Embryonic facial prominence (tissue), 1 donor: ENCODE data around the gene MEX3A.
"Not testable (repeated sequence)": the region's sequence is repeated elsewhere in the genome, so short reads cannot be mapped to it uniquely, and the experiment has no call there.

Experiments used
- DNase-seq: peaks from one replicate; pipeline ENCODE4 v3.0.0-alpha.2; 2016; ENCODE audit errors: extremely low spot score

Gene MEX3A

DNA sequence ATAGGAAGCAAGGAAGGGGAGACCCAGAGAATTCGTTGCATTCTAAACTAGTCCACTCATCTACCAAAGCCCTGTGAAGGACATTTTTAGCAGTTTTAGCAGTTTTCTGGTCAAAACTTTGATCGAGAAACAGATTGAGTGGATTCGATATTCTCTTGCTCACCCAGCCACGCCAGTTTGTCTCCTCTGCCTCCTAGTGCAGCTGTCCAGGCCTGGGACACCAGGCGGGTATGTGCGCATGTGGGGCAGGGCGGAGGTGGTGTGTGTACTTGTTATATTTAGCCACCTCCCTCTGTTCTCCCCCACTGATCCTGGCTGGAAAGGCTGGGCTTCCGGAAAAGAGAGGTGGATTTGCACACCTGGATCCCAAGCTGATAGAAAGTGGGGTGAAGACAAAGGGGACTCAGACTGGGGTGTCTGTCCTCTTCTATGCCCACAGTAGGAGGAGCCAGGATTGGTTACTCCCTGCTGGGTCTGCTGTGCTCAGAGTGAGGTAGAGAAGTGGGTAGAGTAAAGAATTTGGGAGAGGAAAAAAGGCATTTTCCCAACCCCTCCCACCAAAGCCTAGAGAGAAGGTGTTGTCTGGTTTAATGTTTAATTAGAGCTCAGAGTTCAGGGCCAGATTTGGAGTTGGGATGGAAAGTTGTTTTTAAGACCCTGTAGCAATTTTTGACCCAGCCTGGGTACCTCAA is 36.1 kb upstream of the MEX3A start:
- DNase-seq: no peak

DNA sequence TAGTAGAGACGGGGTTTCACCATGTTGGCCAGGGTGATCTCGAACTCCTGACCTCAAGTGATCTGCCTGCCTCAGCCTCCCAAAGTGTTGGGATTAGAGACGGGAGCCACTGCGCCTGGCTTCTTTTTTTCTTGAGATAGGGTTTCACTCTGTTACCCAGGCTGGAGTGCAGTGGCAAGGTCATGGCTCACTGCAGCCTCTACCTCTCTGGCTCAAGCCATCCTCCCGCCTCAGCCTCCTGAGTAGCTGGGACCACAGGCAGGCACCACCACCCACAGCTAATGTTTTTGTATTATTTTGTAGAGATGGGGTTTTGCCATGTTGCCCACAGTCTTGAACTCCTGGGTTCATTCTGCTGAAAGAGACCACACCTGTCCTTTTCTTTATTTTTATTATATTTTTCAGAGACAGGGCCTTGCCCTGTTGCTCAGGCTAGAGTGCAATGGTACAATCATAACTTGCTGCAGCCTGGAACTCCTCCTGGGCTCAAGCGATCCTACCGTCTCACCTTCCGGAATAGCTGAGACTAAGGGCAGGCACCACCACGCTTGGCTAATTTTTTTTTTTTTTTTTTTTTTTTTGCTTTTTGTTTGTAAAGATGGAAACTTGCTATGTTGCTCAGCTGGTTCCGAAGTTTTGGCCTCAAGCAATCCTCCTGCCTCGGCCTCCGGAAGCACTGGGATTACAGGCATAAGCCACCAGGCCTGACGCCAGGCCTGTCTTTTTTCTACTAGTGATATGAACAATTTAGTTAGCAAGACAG is 35.3 kb upstream of the MEX3A start:
- DNase-seq: no peak

DNA sequence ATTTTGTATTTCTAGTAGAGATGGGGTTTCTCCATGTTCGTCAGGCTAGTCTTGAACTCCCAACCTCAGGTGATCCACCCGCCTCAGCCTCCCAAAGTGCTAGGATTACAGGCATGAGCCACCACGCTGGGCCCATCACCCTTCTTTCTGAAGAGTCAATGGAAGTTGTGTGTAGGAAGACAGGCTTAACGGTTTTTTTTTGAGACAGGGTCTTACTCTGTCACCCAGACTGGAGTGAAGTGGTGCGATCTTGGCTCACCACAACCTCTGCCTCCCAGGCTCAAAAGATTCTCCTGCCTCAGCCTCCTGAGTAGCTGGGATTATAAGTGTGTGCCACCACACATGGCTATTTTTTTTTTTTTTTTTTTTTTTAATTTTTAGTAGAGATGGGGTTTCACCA is 34.5 kb upstream of the MEX3A start:
- DNase-seq: not testable (repeated sequence)

DNA sequence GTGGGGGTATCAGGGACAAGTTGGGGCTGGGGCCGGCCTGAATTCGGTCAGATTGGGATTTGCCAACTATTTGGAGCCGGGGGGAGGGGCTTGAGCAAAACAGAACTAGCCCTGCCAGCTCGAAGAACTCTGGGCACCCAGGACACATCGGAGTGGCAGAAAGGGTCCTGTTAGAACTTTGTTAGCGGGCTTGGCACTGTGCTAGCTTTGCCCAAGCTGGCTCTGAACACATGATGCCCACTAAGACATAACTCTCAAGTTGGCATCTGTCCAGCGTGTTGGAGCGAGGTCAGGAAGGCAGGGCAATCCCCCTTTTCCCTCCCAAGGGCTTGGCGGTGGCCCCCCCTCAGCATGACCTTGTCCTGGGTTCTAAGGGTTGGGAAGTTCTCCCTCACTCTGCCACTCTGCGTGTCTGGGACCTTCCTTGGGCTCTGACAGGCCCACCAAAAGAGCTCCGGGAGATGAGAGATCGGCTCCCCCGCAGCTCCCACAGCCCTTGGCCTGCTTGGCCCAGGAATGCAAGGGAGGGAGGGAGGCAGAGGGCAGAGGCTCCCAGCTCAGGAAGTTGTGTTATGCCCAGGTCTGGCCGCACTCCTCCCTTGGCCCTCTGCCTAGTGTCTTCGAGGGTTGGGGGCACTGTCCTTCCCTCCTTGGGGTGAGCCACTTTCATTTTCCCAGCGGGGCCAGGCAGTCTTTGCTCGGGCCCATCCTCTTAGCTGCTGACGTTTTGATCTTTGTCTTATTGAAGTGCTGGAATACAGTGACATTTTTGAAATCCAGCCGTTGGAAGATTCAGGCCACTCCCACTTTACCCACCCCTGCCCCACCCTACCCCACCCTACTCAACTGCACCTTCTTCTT is 33.5 kb upstream of the MEX3A start:
- DNase-seq: no peak

DNA sequence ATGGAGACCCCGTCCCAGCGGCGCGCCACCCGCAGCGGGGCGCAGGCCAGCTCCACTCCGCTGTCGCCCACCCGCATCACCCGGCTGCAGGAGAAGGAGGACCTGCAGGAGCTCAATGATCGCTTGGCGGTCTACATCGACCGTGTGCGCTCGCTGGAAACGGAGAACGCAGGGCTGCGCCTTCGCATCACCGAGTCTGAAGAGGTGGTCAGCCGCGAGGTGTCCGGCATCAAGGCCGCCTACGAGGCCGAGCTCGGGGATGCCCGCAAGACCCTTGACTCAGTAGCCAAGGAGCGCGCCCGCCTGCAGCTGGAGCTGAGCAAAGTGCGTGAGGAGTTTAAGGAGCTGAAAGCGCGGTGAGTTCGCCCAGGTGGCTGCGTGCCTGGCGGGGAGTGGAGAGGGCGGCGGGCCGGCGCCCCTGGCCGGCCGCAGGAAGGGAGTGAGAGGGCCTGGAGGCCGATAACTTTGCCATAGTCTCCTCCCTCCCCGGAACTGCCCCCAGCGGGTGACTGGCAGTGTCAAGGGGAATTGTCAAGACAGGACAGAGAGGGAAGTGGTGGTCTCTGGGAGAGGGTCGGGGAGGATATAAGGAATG is 32.8 kb upstream of the MEX3A start:
- DNase-seq: no peak

DNA sequence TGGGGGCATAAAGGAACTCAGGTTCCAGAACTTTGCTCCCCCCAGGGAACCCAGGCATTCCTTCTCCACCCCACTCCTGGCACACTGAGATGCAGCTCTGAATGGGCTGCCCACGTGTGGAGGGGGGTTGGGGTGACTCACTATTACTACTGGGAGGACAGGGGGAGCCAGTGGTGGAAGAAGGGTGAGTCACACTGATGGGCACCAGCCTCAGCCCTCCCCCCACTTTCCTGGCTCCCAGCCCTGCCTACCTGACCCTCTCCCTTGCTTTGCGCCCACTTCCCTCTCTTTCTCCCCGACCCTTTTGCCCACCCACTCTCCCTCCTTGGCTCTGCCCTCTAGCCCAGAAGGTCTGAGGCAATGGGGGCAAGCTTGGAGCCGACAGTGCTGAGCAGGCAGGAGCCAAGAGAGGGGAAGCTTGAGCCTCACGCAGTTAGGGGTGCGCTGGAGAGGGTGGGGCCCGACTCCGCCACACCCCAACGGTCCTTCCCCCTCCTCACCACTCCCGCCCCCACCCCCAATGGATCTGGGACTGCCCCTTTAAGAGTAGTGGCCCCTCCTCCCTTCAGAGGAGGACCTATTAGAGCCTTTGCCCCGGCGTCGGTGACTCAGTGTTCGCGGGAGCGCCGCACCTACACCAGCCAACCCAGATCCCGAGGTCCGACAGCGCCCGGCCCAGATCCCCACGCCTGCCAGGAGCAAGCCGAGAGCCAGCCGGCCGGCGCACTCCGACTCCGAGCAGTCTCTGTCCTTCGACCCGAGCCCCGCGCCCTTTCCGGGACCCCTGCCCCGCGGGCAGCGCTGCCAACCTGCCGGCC is 32.0 kb upstream of the MEX3A start, which contains the start of gene LMNA:
Gene LMNA, plus strand, starts transcription at position 611 of the 818 bp plus-strand sequence. CDS start 208 bp downstream, outside the sequence.
- peak; percentile 89 for DNase-seq

DNA sequence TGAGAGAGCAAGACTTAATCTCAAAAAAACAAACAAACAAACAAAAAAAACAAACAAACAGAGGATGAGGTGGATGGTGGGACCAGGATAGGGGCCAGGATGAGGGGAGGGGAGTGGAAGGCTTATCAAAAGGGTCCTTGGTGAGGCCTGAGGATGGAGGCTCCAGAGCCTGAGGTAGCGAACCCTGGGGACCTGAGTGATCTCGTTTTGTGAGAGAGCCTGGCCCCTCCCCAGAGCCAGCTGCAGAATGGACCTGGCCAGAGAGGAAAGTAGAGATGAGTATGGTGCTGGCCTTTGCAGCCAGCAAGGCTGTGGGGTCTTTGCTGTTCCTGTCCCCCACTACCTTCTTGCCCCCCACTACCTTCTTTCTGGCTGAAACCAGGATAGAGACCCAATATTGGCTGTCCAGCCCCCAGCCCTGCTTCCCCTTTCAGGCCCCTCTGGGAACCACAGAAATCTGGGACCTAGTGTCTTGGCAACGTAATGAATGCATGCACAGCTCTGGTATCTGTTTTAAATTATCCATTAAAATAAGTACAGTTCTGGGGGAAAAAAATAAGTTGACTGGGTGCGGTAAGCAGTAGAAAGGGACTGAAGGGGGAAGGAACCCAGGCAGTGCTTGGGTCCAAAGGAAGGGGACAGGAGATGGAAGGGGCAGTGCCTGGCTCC is 31.2 kb upstream of the MEX3A start:
- DNase-seq: peak; percentile 88

DNA sequence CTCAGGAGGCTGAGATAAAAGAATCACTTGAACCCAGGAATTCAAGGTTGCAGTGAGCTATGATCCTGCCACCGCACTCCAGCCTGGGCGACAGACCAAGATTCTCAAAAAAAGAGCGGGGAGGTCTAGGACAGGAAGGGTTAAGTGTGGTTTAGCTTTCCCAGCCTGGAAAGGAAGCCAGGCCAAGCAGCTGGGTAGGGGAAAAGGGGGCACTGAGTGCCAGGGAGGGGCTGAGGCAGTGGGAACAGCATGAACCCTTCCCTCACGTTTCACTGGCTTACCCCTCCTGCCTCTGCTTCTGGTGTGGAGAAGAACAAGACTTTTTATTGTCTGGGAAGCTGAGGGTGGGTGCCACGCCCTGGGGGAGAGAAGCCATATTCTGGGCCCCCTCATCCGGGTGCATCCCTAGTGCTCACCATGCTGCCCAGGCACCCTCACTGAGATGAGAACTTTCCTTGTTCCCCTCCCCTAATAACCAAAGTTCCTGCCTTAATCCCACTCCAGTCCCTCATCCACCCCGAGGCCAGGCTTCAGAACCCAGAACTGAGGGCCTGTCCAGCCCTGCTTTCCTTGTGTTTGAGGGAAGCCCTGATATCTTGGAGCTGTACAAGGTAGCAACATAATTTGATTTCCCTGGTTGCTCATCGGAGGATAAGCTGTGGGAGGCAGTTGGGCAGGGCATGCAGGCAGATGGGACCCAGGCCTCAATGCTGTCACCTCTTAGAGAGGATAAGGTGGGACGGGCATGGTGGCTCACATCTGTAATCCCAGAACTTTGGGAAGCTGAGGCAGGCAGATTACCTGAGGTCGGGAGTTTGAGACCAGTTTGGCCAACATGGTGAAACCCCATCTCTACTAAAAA is 30.2 kb upstream of the MEX3A start:
- DNase-seq: no peak

DNA sequence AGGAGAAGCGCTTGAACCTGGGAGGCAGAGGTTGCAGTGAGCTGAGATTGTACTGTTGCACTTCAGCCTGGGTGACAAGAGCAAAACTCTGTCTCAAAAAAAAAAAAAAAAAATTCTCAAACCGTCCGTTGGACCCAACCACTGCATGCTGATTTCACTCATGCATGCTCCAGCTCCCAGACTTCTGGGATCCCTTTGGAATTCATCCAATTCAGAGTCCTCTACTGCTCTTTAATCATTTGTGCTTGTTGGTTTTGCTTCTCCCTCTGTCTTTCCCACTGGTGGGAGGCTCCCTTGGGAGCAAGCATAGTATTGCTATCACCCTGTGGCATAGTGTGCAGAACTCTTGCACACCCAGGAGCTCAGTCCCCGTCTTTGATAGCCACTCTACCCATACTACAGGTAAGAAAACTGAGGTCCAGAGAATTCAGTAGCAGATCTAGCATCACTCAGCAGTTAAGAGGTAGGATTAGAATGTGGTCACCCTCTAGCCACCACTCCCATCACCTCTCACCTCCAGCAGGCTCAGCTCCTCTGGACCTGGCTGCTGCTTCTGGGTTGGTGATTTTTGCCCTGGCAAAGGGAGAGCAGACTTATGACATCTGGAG is 29.2 kb upstream of the MEX3A start:
- no peak for DNase-seq

DNA sequence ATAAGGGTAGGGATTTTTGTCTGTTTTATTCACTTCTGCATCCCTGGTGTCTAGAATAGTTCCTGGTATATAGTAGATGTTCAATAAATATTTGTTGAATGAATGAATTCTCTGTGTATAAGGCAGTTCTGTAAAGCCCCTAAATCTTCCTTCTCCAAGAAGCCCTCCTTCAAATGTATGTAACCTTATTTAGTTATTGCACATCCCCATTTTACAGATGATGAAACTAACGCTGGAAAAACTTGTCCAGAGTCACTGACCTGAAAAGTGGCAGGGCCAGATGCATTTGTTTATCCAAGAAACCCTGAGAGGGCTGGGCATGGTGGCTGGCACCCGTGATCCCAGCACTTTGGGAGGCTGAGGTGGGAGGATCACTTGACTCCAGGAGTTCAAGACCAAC is 28.0 kb upstream of the MEX3A start:
- DNase-seq: no peak

DNA sequence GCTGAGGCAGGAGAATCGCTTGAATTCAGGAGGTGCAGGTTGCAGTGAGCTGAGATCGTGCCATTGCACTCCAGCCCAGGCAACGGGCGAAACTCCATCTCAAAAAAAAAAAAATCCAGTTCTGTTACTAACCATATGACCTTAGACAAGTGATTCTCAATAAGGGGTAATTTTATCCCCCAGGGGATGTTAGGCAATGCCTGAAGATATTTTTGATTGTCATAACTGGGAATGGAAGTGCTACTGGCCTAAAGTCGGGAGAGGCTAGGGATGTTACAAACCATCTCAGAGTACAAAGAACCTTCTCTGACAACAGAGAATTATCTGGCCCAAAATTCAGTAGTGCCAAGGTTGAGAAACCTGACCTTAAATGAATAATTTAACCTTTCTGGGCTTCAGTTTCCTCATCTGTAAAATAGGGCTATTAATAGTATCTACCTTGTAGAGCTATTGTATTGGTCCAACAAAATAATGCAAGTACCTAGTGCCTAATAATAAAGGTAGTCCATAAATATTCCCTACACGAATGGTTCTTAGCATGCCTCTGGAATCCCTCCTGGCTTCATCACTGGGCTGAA is 26.5 kb upstream of the MEX3A start:
- DNase-seq: no peak

DNA sequence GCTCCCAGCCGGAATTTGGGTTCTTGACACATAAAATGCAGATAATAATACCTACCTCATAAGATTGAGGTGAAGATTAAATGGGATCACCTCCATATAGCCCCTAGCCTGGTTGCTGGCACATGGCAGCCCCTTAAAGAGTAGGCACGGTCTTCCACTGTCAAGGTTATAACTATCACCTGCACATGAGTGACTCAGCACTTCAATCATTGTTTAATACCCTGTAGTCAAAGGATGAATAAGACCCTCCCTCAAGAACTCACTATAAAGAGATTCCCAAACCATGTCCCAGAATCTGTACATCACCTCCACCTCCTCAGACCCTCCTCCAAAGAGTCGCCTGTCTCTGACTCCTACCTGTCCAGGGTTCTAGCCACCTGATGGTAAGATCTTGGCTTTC is 25.8 kb upstream of the MEX3A start:
- DNase-seq: no peak

DNA sequence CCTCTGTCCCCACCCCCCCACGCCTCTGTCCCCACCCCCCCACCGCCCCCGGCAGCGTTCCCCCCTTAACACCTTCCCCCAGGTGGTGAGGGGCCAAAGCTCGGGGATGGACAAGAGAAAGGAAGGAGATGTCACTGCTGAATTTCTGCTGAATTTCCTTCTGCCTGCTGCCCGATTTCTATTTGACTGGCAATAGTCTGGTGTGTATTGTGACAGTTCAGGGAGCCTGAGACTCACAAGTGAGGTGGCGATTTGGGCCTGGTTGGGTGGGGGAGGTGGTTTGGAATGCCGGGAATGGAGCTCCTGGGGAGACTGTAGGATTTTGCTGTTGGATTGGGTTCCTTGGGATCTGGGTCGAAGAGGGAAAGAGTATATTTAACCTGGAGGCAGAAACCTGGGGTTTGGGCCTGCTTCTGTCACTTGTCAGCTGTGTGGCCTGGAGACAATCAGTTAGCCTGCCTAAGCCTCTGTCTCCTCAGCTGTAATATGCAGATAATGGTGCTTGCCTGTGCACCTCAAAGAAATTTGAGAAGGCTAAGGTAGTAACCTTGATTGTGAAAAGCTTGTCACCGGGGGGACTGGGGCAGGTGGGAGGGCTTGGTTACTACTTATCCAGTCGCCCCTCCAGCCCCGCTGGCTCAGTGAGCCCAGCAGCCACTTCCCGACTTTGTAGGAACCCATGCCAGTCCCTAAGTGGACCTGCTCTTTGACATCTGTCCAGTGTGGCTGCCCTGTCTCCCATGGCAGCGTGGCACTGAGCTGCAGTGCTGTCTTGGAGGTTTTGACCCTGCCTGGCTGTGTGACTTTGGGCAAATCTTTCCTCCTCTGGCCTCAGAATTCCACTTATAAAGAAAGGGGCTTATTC is 24.6 kb upstream of the MEX3A start:
- DNase-seq: no peak

DNA sequence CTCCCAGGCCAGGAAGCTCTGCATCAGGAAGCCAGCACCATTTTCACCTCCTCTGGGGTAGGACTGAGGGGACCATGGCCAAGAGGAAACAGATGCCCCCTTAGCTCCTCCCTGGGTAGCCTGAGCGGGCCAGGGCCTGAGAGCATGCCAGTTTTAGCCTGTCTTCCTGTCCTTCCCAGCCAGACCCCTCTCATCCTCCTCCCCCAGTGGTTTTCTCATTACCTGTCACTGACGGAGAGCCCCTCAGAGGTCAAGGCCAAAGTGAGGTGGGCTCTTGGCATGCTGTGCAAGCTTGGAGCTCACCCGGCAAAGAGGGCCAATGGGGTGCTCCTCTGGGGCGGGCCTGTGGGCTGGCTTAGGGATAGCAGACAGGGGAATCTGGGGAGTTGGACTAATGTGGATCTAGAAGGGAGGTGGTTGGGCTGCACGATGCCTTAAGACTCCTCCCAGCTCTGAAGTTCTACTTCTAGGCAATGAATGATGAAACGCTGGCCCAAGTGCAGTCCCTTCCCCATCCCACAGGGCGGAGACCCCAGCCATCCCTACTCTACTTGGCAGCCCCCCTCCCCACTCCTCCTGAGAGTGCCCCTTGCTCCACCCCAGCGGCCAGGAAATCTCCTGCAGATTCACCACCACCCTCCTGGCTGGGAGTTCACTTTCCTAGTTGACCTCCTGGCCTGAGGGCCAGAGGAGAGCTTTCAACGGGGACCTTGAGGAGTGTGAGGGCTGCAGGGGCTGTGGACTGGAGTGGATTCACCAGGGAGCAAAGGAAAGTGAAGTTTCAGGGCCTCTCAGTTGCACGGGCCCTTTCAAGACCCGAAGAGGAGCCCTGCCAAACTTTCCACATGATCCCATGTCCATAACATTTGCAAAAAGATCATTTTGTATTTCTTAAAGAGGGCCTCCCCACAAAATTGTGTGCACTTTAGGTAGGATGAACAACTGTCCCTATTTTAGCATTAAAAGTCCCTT is 22.9 kb upstream of the MEX3A start:
- no peak for DNase-seq

DNA sequence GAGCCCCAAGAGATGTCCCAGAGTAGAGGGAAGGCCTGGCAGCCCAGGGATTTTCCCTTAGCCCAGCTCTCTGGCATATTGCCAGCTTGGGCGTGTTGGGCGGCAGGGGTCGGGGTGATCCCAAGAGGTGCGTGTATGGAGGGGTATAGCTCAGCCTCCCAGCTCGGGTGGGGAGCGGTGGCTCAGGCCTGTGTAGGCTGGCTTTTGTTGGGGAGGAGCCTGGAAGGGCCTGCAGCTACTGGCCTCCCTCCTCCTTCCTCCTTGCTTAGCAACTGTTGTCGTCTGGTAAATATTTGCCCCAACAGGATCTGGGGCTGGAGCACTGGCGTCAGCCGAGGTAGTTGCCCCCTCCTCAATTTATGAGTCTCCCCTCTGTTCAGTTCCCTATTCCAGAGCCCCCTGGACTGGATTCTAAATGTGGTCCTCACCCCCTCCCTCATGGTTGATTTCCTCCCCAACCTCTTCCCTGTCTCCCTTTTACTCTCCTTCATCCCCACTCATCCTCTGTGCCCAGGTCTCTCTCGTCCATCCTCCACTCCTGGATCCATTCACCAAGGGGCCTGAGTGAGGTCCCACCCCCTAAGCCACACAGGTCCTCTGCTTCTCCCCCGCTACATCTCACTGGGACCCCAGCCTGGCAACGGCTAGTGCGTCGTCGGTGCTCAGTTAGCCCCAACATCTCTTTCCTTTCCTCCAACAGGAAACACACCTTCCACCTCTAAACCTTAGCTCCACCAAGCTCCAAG is 22.0 kb upstream of the MEX3A start:
- peak; percentile 94 for DNase-seq

DNA sequence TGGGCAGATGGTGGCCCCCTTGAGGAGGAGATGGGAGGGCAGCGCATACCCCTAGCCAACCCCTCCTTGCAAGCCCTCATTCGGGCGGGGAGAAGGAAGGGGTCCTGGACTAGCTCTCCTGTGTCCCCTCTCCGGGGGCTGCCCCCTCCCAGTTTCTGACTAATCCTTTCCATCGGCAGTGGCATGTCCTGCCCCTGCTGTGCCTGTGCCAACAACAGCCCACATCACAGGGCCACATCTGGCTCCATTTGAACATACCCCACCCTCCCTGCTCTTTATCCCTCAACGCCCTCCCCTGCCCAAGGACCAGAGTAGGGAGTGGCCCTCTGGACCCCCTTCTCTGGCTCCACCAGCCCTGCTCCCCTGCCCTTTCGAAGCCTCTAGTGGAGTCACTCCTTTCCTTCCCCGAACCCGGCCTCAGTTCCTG is 21.3 kb upstream of the MEX3A start:
- DNase-seq: no peak
